Activated CD8-positive, alpha-beta memory T cell treated with anti-CD3 and anti-CD28 coated beads, Interleukin-2, amount 50 U/mL, for 48 hours (primary cell): Measurements from ENCODE around the gene METTL1.

Source experiments
- DNase-seq: peaks from one replicate; pipeline ENCODE4 v3.0.0-alpha.2; 2020

Gene METTL1

GRCh38 chr12:57766464-57767304 is 5.2 kb downstream of the METTL1 start, which contains the start of gene CYP27B1:
CYP27B1 (minus strand) TSS chr12:57767078; CDS start chr12:57767041, 37 bp downstream.
- peak; percentile 73 for DNase-seq

GRCh38 chr12:57765698-57766463 is 6.0 kb downstream of the METTL1 start:
- DNase-seq = no peak

- peak; percentile 83 for DNase-seq
Observed at GRCh38 chr12:57765003-57765697, 6.8 kb downstream of the METTL1 start.

DNA sequence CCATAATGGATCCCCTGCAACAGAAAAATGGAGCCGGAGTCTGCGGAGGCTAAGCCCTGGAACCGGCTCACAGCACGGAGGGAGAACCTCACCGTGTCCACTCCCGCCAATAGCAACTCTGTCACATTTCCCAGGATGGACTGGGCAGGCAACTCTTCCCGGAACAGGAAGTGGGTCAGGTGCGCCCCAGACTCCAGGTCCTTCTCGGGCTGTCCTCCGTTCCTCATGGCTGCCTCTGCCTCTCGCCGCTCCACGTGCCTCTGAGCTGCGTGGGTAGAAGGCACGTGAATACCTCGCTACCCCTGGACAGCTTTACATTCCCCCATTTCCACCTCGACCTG is 7.3 kb downstream of the METTL1 start:
- DNase-seq = no peak

- no peak for DNase-seq
Observed at GRCh38 chr12:57763881-57764661, 7.8 kb downstream of the METTL1 start.

DNA sequence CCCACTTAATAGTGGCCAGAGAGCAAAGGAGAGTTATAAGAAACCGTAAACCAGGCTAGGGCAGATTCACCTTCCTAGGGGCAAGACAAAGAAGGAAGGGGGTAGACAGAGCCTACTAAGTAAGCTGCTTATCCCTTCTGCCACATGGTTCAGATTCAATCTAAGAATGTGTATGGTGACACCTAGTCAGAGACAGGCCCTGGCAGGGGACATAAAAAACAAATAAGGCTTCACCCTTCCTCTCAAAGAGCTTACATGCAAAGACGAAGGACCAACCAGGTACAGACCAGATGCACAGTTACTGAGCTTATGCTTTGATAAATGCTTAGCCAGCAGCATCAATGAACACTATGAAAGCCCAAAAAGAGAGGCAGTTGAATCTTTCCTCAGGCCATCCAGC is 9.4 kb downstream of the METTL1 start:
- DNase-seq = no peak

DNA sequence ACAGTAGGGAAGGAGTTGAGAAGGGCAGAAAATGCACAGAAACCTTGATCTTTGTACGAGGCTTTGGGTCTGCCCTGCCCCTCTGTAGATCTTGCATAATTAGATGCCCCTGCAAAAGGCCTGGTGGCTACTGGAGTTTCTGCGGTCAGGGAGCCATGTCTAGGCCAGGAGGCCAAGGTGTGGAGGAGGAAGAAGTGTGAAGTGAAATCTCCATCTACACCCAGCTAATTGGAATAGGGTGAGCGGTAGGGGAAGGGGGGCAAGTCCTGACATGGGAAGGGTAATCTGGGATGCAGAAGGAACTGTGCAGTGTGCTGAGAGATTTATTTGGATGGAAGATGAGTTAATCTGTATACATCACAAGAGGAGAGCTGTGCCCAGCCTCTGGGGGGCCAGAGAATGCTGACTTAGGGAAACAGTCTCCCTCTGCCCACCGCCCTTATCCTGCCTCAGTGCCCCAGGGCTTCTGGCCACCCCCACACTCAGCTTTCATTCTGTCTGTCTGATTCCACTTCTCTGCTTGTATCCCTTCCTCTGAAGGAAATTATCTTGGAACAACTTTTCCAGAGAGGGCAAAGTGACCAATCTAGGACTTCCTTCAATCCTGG is 10.4 kb downstream of the METTL1 start:
- no peak for DNase-seq

DNA sequence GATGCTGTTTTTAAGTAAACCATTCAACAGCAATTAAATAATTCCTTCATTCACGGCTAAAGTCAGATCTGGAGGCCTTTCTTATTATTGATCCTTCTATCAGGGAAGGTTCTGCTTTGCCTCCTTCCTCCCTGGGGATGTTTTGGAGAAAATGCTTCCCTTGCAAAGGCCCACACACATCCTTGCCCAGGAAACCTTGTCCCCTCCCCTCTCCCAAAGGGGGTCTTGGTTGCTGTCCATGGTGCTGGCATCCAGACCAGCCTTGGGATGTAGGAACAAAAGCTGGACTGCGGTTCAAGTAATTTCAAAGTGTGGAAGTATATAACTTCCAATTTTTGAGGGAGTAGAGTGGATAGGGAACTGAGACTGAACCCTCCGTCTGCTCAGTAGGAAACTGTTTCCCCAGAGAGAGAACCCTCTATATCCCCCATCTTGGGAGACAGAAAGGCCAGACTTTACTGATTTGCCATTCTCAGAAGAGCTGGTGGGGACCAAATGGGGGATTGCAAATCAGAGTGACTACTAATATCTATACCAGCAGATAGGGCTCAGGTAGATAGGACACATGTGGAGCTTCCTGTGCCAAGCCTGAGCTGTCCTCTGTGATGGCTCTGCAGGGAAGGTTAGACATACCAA is 11.4 kb downstream of the METTL1 start:
- no peak for DNase-seq

- DNase-seq = no peak
Observed at GRCh38 chr12:57759360-57759980, 12.4 kb downstream of the METTL1 start.

DNA sequence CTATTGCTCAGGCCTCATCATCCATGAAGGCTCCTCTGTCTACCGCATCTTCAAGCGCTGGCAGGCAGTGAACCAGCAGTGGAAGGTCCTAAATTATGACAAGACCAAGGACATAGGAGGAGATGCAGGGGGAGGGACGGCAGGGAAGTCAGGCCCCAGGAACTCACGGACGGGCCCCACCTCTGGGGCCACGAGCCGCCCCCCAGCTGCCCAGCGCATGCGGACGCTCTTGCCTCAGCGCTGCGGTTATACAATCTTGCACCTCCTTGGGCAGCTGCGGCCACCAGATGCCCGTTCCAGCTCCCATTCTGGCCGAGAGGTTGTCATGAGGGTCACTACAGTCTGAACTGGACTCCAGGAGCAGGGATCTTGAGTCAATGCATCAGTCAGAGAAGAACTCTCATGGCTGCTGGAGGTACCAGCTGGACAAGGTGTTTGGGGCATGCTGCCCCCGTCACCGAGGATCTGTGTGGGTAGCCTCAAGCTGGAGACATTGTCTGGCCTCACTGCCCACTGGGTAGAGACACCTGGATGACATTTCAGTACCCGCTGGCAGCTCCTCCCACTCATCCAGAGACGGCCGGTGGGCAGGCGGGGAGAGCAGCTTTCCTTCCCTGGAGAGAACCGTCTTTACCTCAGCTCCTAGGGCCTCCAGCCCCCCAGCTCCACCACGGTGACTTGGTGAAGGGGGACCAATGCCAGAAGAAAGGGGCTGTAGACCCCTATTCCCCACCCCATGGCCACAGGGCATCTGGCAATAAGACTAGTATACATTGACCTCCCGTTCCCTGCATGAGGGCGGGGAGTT is 13.1 kb downstream of the METTL1 start:
- DNase-seq = no peak

GRCh38 chr12:57757771-57758170 is 14.1 kb downstream of the METTL1 start:
- no peak for DNase-seq

GRCh38 chr12:57756406-57757341 is 15.2 kb downstream of the METTL1 start:
- peak; percentile 87 for DNase-seq

GRCh38 chr12:57755454-57756372 is 16.2 kb downstream of the METTL1 start:
- no peak for DNase-seq

DNA sequence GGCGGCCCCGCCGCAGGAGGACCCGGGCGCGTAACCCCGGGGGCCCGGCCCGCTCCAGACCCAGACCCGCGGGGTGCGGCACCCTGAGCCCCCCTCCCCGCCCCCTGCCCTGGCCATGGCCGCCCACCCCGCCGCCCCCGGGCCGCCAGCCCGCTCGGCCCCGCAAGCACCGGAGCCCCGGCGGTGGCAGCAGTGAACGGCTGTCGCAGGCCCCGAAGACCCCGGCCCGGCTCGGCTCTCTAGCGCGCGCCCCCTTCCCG is 16.8 kb downstream of the METTL1 start:
- no peak for DNase-seq

- DNase-seq = peak; percentile 87
Observed at GRCh38 chr12:57754411-57755193, 17.3 kb downstream of the METTL1 start, which contains the start of gene MARCHF9. MARCHF9 (plus strand) TSS chr12:57755103; CDS start chr12:57755529, 426 bp downstream.

- DNase-seq = no peak
Observed at GRCh38 chr12:57753756-57754337, 18.1 kb downstream of the METTL1 start.

- no peak for DNase-seq
Observed at GRCh38 chr12:57752668-57753000, 19.3 kb downstream of the METTL1 start.
